H1 (cell line): ENCODE results near the gene FKBP1B. TPM values are rescaled to one million over a fixed set of nuclear protein-coding genes. Genes with fewer than 3 reads are reported as not detected.

ENCODE experiments used
- CTCF ChIA-PET: fragments of 300-600 bp; sonication (Branson Sonifier 250); formaldehyde crosslinking; loops from one replicate; lab custom pipeline; 2021; ENCODE audit not compliant: partially characterized antibody; lab: Charles Lee
- POLR2A ChIA-PET: fragments of 300-600 bp; sonication (Branson Sonifier 250); formaldehyde crosslinking; loops from one replicate; lab custom pipeline; 2021; ENCODE audit warnings: inconsistent platforms; ENCODE audit not compliant: partially characterized antibody; lab: Charles Lee
- DNase-seq, 2 experiments: peaks; one replicate each; pipeline versions ENCODE4 v3.0.0 to v3.0.0-alpha.2; 2010 to 2022; ENCODE audit warnings: low spot score in 2 of 2, low read depth in 1 of 2, mixed read lengths in 1 of 2
- FAIRE-seq: peaks from 2 replicates; lab custom pipeline; 2011; peaks lifted over from hg19 to GRCh38; lab: Jason Lieb, UNC
- H2AFZ ChIP-seq: 2 replicates; pipeline ENCODE4 v1.8.1; 2012; ENCODE audit warnings: low read length, inconsistent platforms
- H2AK5ac ChIP-seq: 2 replicates; pipeline ENCODE4 v1.6.1; 2013; ENCODE audit warnings: low read depth, low read length
- H2BK120ac ChIP-seq: replicated peaks from 2 replicates; pipeline ENCODE3; 2013; ENCODE audit warnings: low read depth, low read length, inconsistent platforms
- H2BK12ac ChIP-seq: 2 replicates; pipeline ENCODE4 v1.6.1; 2013; ENCODE audit warnings: low read depth, low read length
- H2BK15ac ChIP-seq: 2 replicates; pipeline ENCODE4 v1.6.1; 2013; ENCODE audit warnings: low read length
- H2BK20ac ChIP-seq: 2 replicates; pipeline ENCODE4 v1.6.1; 2013; ENCODE audit warnings: low read length
- H2BK5ac ChIP-seq: 2 replicates; pipeline ENCODE4 v1.6.1; 2013; ENCODE audit warnings: low read depth, low read length
- H3K14ac ChIP-seq: 2 replicates; pipeline ENCODE4 v1.6.1; 2013; ENCODE audit warnings: inconsistent platforms; ENCODE audit not compliant: insufficient read length
- H3K18ac ChIP-seq: 2 replicates; pipeline ENCODE4 v1.6.1; 2013; ENCODE audit warnings: low read length; ENCODE audit errors: extremely low read depth
- H3K23ac ChIP-seq: 2 replicates; pipeline ENCODE4 v1.6.1; 2013; ENCODE audit warnings: inconsistent platforms; ENCODE audit not compliant: insufficient read length
- H3K23me2 ChIP-seq: 2 replicates; pipeline ENCODE4 v1.6.1; 2013; ENCODE audit warnings: low read depth, low read length
- H3K27ac ChIP-seq: 2 replicates; pipeline ENCODE4 v1.6.1; 2011; ENCODE audit warnings: low read depth, low read length, inconsistent platforms
- H3K27me3 ChIP-seq, 4 experiments: replicated peaks in 1 of 4; 1 replicate in 1 of 4; 2 replicates in 3 of 4; pipeline versions ENCODE4 v1.6.1 to v1.8.1; 2011 to 2013; ENCODE audit warnings: low read length in 3 of 4, mild to moderate bottlenecking in 3 of 4, inconsistent platforms in 2 of 4, mixed read lengths in 2 of 4, moderate library complexity in 1 of 4; ENCODE audit not compliant: control insufficient read depth in 3 of 4, insufficient read depth in 3 of 4; ENCODE audit errors: extremely low read depth in 1 of 4
- H3K36me3 ChIP-seq, 4 experiments: 2 replicates each; pipeline versions ENCODE4 v1.6.1 to v1.8.1; 2011 to 2013; ENCODE audit warnings: mild to moderate bottlenecking in 4 of 4, low read length in 3 of 4, moderate library complexity in 2 of 4, control low read depth in 1 of 4, inconsistent platforms in 1 of 4; ENCODE audit not compliant: insufficient read depth in 4 of 4, control insufficient read depth in 2 of 4
- H3K4ac ChIP-seq: replicated peaks from 2 replicates; pipeline ENCODE3; 2013; ENCODE audit warnings: low read length, low read depth, mixed read lengths, inconsistent platforms; ENCODE audit not compliant: insufficient read length
- H3K4me1 ChIP-seq, 4 experiments: replicated peaks in 1 of 4; 1 replicate in 1 of 4; 2 replicates in 3 of 4; pipeline versions ENCODE4 v1.6.1 to v1.8.1; 2011 to 2013; ENCODE audit warnings: low read length in 3 of 4, inconsistent platforms in 2 of 4, mixed read lengths in 1 of 4; ENCODE audit not compliant: insufficient read depth in 4 of 4, control insufficient read depth in 3 of 4
- H3K4me2 ChIP-seq, 2 experiments: 2 replicates each; pipeline versions ENCODE4 v1.6.1 to v1.8.1; 2011 to 2013; ENCODE audit warnings: low read depth in 2 of 2, low read length in 2 of 2, control low read depth in 1 of 2, inconsistent platforms in 1 of 2, mild to moderate bottlenecking in 1 of 2; ENCODE audit not compliant: insufficient read depth in 1 of 2
- H3K4me3 ChIP-seq, 4 experiments: fragments of 200-600, 300-600 bp in 1 of 4; sonication (generic), shearing (Covaris generic), sonication (Bioruptor Twin) in 1 of 4; 2 replicates each; pipeline versions ENCODE4 v1.5.1 to v1.8.1; 2011 to 2016; ENCODE audit warnings: low read length in 4 of 4, low read depth in 3 of 4, control low read depth in 2 of 4, inconsistent platforms in 2 of 4, mild to moderate bottlenecking in 2 of 4, mixed read lengths in 1 of 4, moderate library complexity in 1 of 4; ENCODE audit not compliant: insufficient read depth in 2 of 4; ENCODE audit errors: extremely low read depth in 1 of 4
- H3K56ac ChIP-seq: replicated peaks from 2 replicates; pipeline ENCODE3; 2013; ENCODE audit warnings: low read depth, mild to moderate bottlenecking, mixed read lengths, low read length, inconsistent platforms; ENCODE audit not compliant: insufficient read length
- H3K79me1 ChIP-seq: 2 replicates; pipeline ENCODE4 v1.6.1; 2013; ENCODE audit warnings: low read depth, low read length, control low read depth
- H3K79me2 ChIP-seq, 2 experiments: 2 replicates each; pipeline versions ENCODE4 v1.6.1 to v1.8.1; 2012 to 2013; ENCODE audit warnings: low read length in 2 of 2, mild to moderate bottlenecking in 2 of 2, inconsistent platforms in 1 of 2; ENCODE audit not compliant: insufficient read depth in 2 of 2, control insufficient read depth in 1 of 2
- H3K9ac ChIP-seq, 4 experiments: replicated peaks in 1 of 4; 1 replicate in 1 of 4; 2 replicates in 3 of 4; pipeline versions ENCODE4 v1.6.1 to v1.8.1; 2011 to 2013; ENCODE audit warnings: low read depth in 3 of 4, low read length in 3 of 4, control low read depth in 2 of 4, mild to moderate bottlenecking in 2 of 4, moderate library complexity in 2 of 4, inconsistent platforms in 1 of 4; ENCODE audit errors: extremely low read depth in 1 of 4
- H3K9me3 ChIP-seq, 2 experiments: 2 replicates each; pipeline versions ENCODE4 v1.6.1 to v1.8.1; 2012 to 2013; ENCODE audit warnings: mild to moderate bottlenecking in 2 of 2, moderate library complexity in 2 of 2, control low read depth in 1 of 2, inconsistent platforms in 1 of 2, low read depth in 1 of 2, low read length in 1 of 2, mixed read lengths in 1 of 2; ENCODE audit not compliant: insufficient read depth in 2 of 2
- H4K20me1 ChIP-seq, 2 experiments: replicated peaks in 1 of 2; 2 replicates each; pipeline versions ENCODE3 to v1.8.1; 2011 to 2013; ENCODE audit warnings: inconsistent platforms in 2 of 2, low read length in 2 of 2, mild to moderate bottlenecking in 1 of 2; ENCODE audit not compliant: insufficient read depth in 2 of 2, control insufficient read depth in 1 of 2
- H4K5ac ChIP-seq: 2 replicates; pipeline ENCODE4 v1.6.1; 2013; ENCODE audit warnings: low read length, low read depth, mixed read lengths, inconsistent platforms; ENCODE audit not compliant: insufficient read length
- H4K8ac ChIP-seq: 2 replicates; pipeline ENCODE4 v1.8.0; 2013; ENCODE audit warnings: mild to moderate bottlenecking, moderate library complexity, low read length, inconsistent platforms; ENCODE audit not compliant: insufficient read depth; ENCODE audit errors: extremely low read depth
- H4K91ac ChIP-seq: replicated peaks from 2 replicates; pipeline ENCODE3; 2013; ENCODE audit warnings: low read length, mixed read lengths, inconsistent platforms; ENCODE audit not compliant: insufficient read length
- ASH2L ChIP-seq: fragments of 200-600, 300-600 bp; sonication (generic); IDR thresholded peaks from one replicate; pipeline ENCODE4 v1.7.1; 2017; ENCODE audit warnings: low read length
- CBX8 ChIP-seq: fragments of 300-800, 300-1000 bp; sonication (generic); IDR thresholded peaks from 2 replicates; pipeline ENCODE4 v1.7.1; 2016; ENCODE audit warnings: low read depth, low read length, borderline replicate concordance
- CREB1 ChIP-seq: IDR thresholded peaks from 2 replicates; pipeline ENCODE4 v1.6.1; 2012; ENCODE audit warnings: inconsistent platforms
- HDAC6 ChIP-seq: IDR thresholded peaks from one replicate; pipeline ENCODE4 v1.7.1; 2012; ENCODE audit warnings: low read depth, mild to moderate bottlenecking, inconsistent platforms, low read length, moderate library complexity
- MAFK ChIP-seq: IDR thresholded peaks from 2 replicates; pipeline ENCODE4 v1.6.1; 2012; ENCODE audit warnings: low read depth, mild to moderate bottlenecking, improper control_type of control experiment, low read length
- RNF2 ChIP-seq: fragments of 200-900, 300-1000 bp; sonication (generic); IDR thresholded peaks from 2 replicates; pipeline ENCODE4 v1.7.1; 2016; ENCODE audit warnings: borderline replicate concordance, low read depth, mild to moderate bottlenecking, antibody characterized with exemption, low read length; ENCODE audit not compliant: poor library complexity, severe bottlenecking; ENCODE audit errors: missing control alignments
- SAP30 ChIP-seq: fragments of 300-600 bp; sonication (generic); IDR thresholded peaks from 2 replicates; pipeline ENCODE4 v1.7.1; 2012; ENCODE audit warnings: low read length, moderate library complexity, mild to moderate bottlenecking, inconsistent platforms; ENCODE audit not compliant: insufficient read depth, insufficient replicate concordance
- SIN3A ChIP-seq, 2 experiments: IDR thresholded peaks in 1 of 2; conservative IDR thresholded peaks in 1 of 2; 2 replicates each; pipeline ENCODE4 v1.6.1; 2011 to 2012; ENCODE audit warnings: low read length in 2 of 2, improper control_type of control experiment in 1 of 2, low read depth in 1 of 2, mild to moderate bottlenecking in 1 of 2
- SRF ChIP-seq: IDR thresholded peaks from 2 replicates; pipeline ENCODE4 v1.6.1; 2011; ENCODE audit warnings: mild to moderate bottlenecking, low read depth, low read length, moderate library complexity
- TAF7 ChIP-seq: optimal IDR thresholded peaks from 2 replicates; pipeline ENCODE3; 2011; ENCODE audit warnings: low read depth, mild to moderate bottlenecking, inconsistent platforms, low read length, moderate library complexity, borderline replicate concordance
- TEAD4 ChIP-seq: IDR thresholded peaks from 2 replicates; pipeline ENCODE4 v1.6.1; 2012; ENCODE audit warnings: low read depth, low read length, inconsistent platforms, mixed read lengths
- WGBS, 2 experiments: shearing (Covaris generic) in 1 of 2; methylation state at CpG; one replicate each; pipeline versions ENCODE4 v1.1.6 to v1.1.7; 2013 to 2015; ENCODE audit warnings: low lambda C conversion rate in 2 of 2, mixed read lengths in 2 of 2, inconsistent platforms in 1 of 2, low coverage in 1 of 2, missing lambda C conversion rate in 1 of 2; ENCODE audit not compliant: insufficient replicate concordance in 2 of 2, insufficient coverage in 1 of 2, insufficient read length in 1 of 2; ENCODE audit errors: extremely low coverage in 1 of 2, missing lambda C conversion rate in 1 of 2; 5-methylcytosine and 5-hydroxymethylcytosine counted together
- polyA plus RNA-seq, 7 experiments: library from polyadenylated mRNA; depleted of rRNA in 3 of 7; stranded (reverse) in 5 of 7; unstranded in 2 of 7; fragments of >200 nt in 5 of 7; fragments of 200-250 nt in 2 of 7; gene quantifications; 1 replicate in 5 of 7; 2 replicates in 1 of 7; 4 replicates in 1 of 7; pipeline versions ENCODE4 v1.2.1 to v1.2.3, GENCODE V29; 2011 to 2013; ENCODE audit warnings: missing spikeins in 2 of 7, mixed read lengths in 2 of 7
- total RNA-seq: library from RNA; stranded (reverse); fragmentation: NEBNext Ultra II Directional; extraction: Animal tissue kit (Norgen Biotek cat#: 25700); gene quantifications from 2 replicates; pipeline ENCODE4 v1.2.1, GENCODE V29; 2021

Gene FKBP1B
- total and polyA plus RNA-seq, 2 of the 8 experiments (the other 6 are each of a cell fraction or from before 2014, with no cell fraction given) = 50.8 to 151 TPM

DNA sequence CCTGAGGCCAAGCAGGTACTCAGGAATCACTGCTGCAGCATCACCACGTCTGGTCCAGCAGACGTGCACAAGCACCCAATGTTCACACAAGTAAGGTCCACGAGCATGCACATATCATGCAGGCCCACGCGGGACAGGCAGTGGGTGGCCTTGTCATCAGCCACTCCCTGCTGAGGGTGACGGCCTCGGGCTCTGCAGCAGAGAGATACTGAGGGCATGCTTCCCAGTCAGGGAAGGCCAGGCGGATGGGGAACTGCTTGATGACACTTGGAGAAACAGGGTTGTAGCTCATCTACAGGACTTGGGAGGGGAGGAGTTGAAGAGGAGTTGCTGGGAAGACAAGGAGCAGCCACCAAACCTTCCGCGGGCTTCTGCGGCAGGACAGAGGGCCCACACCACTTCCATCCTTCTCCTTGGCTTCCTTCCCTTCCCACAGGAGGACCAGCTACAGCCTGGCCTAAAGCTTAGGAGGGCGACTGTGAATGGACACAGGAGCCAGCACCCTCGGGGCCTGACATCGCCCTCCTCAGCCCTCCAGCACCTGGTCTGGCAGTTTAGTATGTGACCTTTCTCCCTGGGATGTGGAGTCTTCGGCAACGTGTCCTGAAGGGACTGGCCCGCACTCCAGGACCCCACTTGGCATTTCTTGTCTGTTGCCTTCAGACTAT lies 24.4 kb upstream of the FKBP1B start:
- 87% methylated on average over 17 of the region's 17 CpGs; no CpG with 5 or more reads in 1 of the 2 experiments for WGBS, 2 experiments
- H3K27me3 ChIP-seq = no peaks in the 10 kb centered on the region
- peaks cover 12 to 28% (median 20%) of the 10 kb centered on the region in 4 experiments for H3K4me1 ChIP-seq
- H2AFZ ChIP-seq = no peak overlapping the region
- no peaks in the 10 kb centered on the region for H4K20me1 ChIP-seq
- H4K5ac ChIP-seq = peak overlapping the region; percentile 42
- peak overlapping the region; percentile 80 for H3K18ac ChIP-seq
- peak overlapping the region; percentile 68; the same call in 1 of the 2 replicates for H2BK20ac ChIP-seq
- no peak overlapping the region for H3K23ac ChIP-seq
- H3K79me2 ChIP-seq = peaks cover 0 to 8% of the 10 kb centered on the region in 2 experiments; a peak in 1 of 4 replicates
- POLR2A ChIA-PET = interaction anchor here (0.6 to 3.4 kb wide), 9 partner anchors 12 to 105 kb away, joined by 3 to 18 read pairs (median 5); partner anchors contain the start of genes MFSD2B, SF3B6, TP53I3 and WDCP
- H3K4me3 ChIP-seq = no peak overlapping the region
- peaks cover 8 to 29% (median 11%) of the 10 kb centered on the region in 4 experiments; a peak in 7 of 8 replicates for H3K36me3 ChIP-seq
- H3K14ac ChIP-seq = no peak overlapping the region
- H3K9me3 ChIP-seq = no peaks in the 10 kb centered on the region
- no peak for TF ChIP-seq CBX8
- no peak for TF ChIP-seq ASH2L
- no peak for TF ChIP-seq RNF2
- TF ChIP-seq CREB1 = no peak
- no peak for TF ChIP-seq HDAC6
- no peak for TF ChIP-seq SIN3A (conservative IDR thresholded peaks at IDR 0.05 in 1 of 2, IDR thresholded peaks at IDR 0.05 in 1 of 2; ENCODE audit: low read depth in 1 of 2, low read length in 2 of 2)
- TF ChIP-seq SAP30 = no peak
- TF ChIP-seq TEAD4 = no peak
- no peak for TF ChIP-seq SRF
- no peak for TF ChIP-seq TAF7
- TF ChIP-seq MAFK = no peak
- H3K56ac ChIP-seq = no peak overlapping the region
- peak overlapping the region; percentile 54; the same call in 1 of the 2 replicates for H4K8ac ChIP-seq
- H3K9ac ChIP-seq = no peak overlapping the region; a peak in 2 of 7 replicates
- peak overlapping the region; percentile 98; the same call in 1 of the 2 replicates for H2BK15ac ChIP-seq
- peak overlapping the region; percentile 96 for H2BK12ac ChIP-seq
- H2AK5ac ChIP-seq = peak overlapping the region; percentile 99; the same call in 1 of the 2 replicates
- H2BK5ac ChIP-seq = peak overlapping the region; percentile 97
- H3K27ac ChIP-seq = peak overlapping the region; percentile 82; the same call in 1 of the 2 replicates
- H2BK120ac ChIP-seq = peak overlapping the region; percentile 44
- H3K4me2 ChIP-seq = peak overlapping the region in 1 of 2 experiments; percentile 44; a peak in 1 of 4 replicates
- H3K79me1 ChIP-seq = peaks cover 6% of the 10 kb centered on the region; the same call in 1 of the 2 replicates
- peak overlapping the region; percentile 95 for H4K91ac ChIP-seq
- DNase-seq (no peak), FAIRE-seq (no peak)
- CTCF ChIA-PET = interaction anchor here (0.6 to 2.2 kb wide), 7 partner anchors 9 to 137 kb away, joined by 3 to 18 read pairs (median 5); partner anchors contain the start of genes ATAD2B and TP53I3
- H3K23me2 ChIP-seq = no peaks in the 10 kb centered on the region
- H3K4ac ChIP-seq = peak overlapping the region; percentile 83
